Measurements from ENCODE around the gene TMEM132D.
A peak's percentile ranks its signal among the peaks of the same experiment; 100 is the strongest.

Gene TMEM132D

DNA sequence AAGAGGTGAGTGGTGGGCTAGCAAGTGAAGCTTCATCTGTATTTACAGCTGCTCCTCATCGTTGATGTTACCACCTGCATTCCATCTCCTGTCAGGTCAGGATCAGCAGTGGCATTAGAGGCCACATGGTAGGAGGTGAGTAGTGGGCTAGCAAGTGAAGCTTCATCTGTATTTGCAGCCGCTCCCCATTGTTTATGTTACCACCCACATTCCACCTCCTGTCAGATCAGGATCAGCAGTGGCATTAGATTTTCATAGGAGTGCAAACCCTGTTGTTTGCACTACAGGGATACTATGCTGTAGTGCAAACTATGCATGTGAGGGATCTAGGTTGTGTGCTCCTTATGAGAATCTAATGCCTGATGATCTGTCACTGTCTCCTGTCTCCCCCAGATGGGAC, 531.5 kb downstream of the TMEM132D start:
- Histone ChIP-seq H3K27ac (ENCODE audit: low read depth in 2 of 2, low read length in 2 of 2) (peak overlapping the region in 1 of 2 donors; percentile 46), H3K27me3 (ENCODE audit: control insufficient read depth in 2 of 2, insufficient read depth in 2 of 2, low read length in 2 of 2) (no peaks in the 10 kb centered on the region), H3K36me3 (ENCODE audit: control insufficient read depth in 2 of 2, insufficient read depth in 2 of 2, low read length in 2 of 2) (no peaks in the 10 kb centered on the region), H3K9me3 (ENCODE audit: control insufficient read depth in 2 of 2, low read length in 2 of 2) (peaks cover 2 to 4% of the 10 kb centered on the region in 2 donors), H3K4me3 (ENCODE audit: low read length in 2 of 2) (no peak overlapping the region), H3K4me1 (ENCODE audit: control insufficient read depth in 2 of 2, insufficient read depth in 2 of 2, low read length in 2 of 2) (peaks cover 0 to 7% of the 10 kb centered on the region in 2 donors), H3K9ac (ENCODE audit: low read depth in 1 of 2, low read length in 2 of 2) (no peak overlapping the region)

- no peak overlapping the region for H3K9ac ChIP-seq (ENCODE audit: low read depth in 1 of 2, low read length in 2 of 2)
- no peaks in the 10 kb centered on the region for H3K36me3 ChIP-seq (ENCODE audit: control insufficient read depth in 2 of 2, insufficient read depth in 2 of 2, low read length in 2 of 2)
- H3K9me3 ChIP-seq (ENCODE audit: control insufficient read depth in 2 of 2, low read length in 2 of 2) = peaks cover 2 to 4% of the 10 kb centered on the region in 2 donors
- H3K27me3 ChIP-seq (ENCODE audit: control insufficient read depth in 2 of 2, insufficient read depth in 2 of 2, low read length in 2 of 2) = no peaks in the 10 kb centered on the region
- no peak overlapping the region for H3K4me3 ChIP-seq (ENCODE audit: low read length in 2 of 2)
- no peak overlapping the region for H3K27ac ChIP-seq (ENCODE audit: low read depth in 2 of 2, low read length in 2 of 2)
- peaks cover 0 to 7% of the 10 kb centered on the region in 2 donors for H3K4me1 ChIP-seq (ENCODE audit: control insufficient read depth in 2 of 2, insufficient read depth in 2 of 2, low read length in 2 of 2)
These were observed 532.6 kb downstream of the TMEM132D start for GRCh38 chr12:129371268-129371667.

DNA sequence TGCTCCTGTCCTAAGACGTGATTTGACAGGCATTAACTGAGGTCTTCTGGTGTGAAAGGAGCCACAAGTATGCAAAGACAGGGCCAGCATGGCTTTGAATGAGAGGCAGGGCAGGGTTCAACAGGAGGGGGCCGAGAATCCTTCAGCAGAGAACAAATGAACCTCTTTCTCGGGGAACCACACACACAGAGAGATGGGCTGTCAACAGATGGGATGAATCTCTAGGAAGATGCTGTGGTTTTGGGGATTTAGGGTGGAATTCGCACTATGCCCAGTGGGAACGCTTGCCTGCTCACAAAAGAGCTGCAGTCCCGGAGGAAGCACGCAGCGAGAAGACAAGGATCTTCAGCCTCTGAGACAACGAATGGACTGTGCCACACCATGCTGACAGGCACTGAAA, 537.2 kb downstream of the TMEM132D start:
- no peaks in the 10 kb centered on the region for H3K36me3 ChIP-seq (ENCODE audit: control insufficient read depth in 2 of 2, insufficient read depth in 2 of 2, low read length in 2 of 2)
- no peaks in the 10 kb centered on the region for H3K27me3 ChIP-seq (ENCODE audit: control insufficient read depth in 2 of 2, insufficient read depth in 2 of 2, low read length in 2 of 2)

DNA sequence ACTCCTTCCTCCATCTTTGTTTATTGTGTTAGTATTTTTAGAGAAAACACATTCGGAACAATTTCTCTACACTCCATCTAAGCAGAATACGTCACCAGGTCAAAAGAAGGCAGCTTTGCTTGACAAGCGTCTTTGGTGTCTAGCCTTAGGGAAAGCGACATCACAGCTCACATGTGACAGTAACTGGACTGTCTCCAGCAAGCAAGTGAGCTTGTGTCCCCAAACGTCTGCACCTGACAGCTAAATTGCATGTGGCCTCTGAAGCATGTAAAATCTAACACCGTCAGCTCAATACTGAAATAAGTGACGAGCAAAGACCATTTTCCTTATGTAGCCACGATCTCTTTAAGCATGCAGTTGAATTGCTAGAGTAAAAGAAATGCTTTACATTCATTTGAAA, 540.8 kb downstream of the TMEM132D start:
- H3K9ac ChIP-seq (ENCODE audit: low read depth in 1 of 2, low read length in 2 of 2) = no peak overlapping the region
- H3K27me3 ChIP-seq (ENCODE audit: control insufficient read depth in 2 of 2, insufficient read depth in 2 of 2, low read length in 2 of 2) = no peaks in the 10 kb centered on the region
- no peaks in the 10 kb centered on the region for H3K4me1 ChIP-seq (ENCODE audit: control insufficient read depth in 2 of 2, insufficient read depth in 2 of 2, low read length in 2 of 2)
- H3K4me3 ChIP-seq (ENCODE audit: low read length in 2 of 2) = no peak overlapping the region
- no peak overlapping the region for H3K27ac ChIP-seq (ENCODE audit: low read depth in 2 of 2, low read length in 2 of 2)
- H3K9me3 ChIP-seq (ENCODE audit: control insufficient read depth in 2 of 2, low read length in 2 of 2) = peaks cover 0 to 2% of the 10 kb centered on the region in 2 donors
- H3K36me3 ChIP-seq (ENCODE audit: control insufficient read depth in 2 of 2, insufficient read depth in 2 of 2, low read length in 2 of 2) = no peaks in the 10 kb centered on the region

More for the DNA sequence above, 537.2 kb downstream of the TMEM132D start:
- Histone ChIP-seq H3K4me1 (ENCODE audit: control insufficient read depth in 2 of 2, insufficient read depth in 2 of 2, low read length in 2 of 2) (no peaks in the 10 kb centered on the region), H3K4me3 (ENCODE audit: low read length in 2 of 2) (no peak overlapping the region), H3K27ac (ENCODE audit: low read depth in 2 of 2, low read length in 2 of 2) (no peak overlapping the region), H3K9me3 (ENCODE audit: control insufficient read depth in 2 of 2, low read length in 2 of 2) (peaks cover 2 to 4% of the 10 kb centered on the region in 2 donors), H3K9ac (ENCODE audit: low read depth in 1 of 2, low read length in 2 of 2) (no peak overlapping the region)

DNA sequence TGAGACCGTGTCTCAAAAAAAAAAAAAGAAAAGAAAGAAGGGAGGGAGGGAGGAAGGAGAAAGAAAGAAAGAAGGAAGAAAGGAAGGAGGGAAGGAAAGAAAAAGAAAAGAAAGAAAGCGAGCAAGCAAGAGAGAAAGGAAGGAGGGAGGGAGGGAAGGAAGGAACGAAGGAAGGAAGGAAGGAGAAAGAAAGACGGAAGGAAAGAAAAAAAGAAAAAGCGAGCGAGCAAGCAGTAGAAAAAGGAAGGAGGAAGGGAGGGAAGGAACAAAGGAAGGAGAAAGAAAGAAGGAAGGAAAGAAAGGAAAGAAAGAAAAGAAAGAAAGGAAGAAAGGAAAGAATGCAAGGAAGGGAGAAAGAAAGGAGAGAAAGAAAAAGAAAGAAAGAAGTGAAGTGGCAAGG, 546.6 kb downstream of the TMEM132D start:
- no peaks in the 10 kb centered on the region for H3K27me3 ChIP-seq (ENCODE audit: control insufficient read depth in 2 of 2, insufficient read depth in 2 of 2, low read length in 2 of 2)
- H3K36me3 ChIP-seq (ENCODE audit: control insufficient read depth in 2 of 2, insufficient read depth in 2 of 2, low read length in 2 of 2) = no peaks in the 10 kb centered on the region
- H3K9me3 ChIP-seq (ENCODE audit: control insufficient read depth in 2 of 2, low read length in 2 of 2) = peaks cover 0 to 5% of the 10 kb centered on the region in 2 donors
- H3K9ac ChIP-seq (ENCODE audit: low read depth in 1 of 2, low read length in 2 of 2) = no peak overlapping the region
- no peak overlapping the region for H3K4me3 ChIP-seq (ENCODE audit: low read length in 2 of 2)
- no peaks in the 10 kb centered on the region for H3K4me1 ChIP-seq (ENCODE audit: control insufficient read depth in 2 of 2, insufficient read depth in 2 of 2, low read length in 2 of 2)
- H3K27ac ChIP-seq (ENCODE audit: low read depth in 2 of 2, low read length in 2 of 2) = no peak overlapping the region

DNA sequence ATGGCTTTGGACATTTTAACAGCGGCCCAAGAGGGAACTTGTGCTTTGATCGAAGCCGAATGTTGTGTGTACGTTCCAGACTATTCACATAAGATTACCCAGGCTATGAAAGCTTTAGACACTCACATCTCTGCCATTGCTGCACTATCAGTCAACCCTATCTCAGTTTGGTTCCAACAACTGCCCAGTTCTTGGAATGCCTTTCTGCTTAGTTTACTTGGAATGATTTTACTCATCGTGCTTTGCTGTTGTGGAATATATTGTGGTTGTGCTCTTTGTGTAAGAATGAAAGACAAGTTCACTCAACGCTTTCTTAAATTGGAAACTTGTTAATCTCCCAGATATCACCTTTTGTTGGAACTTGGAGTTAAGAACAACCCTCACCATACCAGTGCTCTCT, 552.3 kb downstream of the TMEM132D start:
- H3K4me3 ChIP-seq (ENCODE audit: low read length in 2 of 2) = no peak overlapping the region
- no peak overlapping the region for H3K9ac ChIP-seq (ENCODE audit: low read depth in 1 of 2, low read length in 2 of 2)
- no peaks in the 10 kb centered on the region for H3K4me1 ChIP-seq (ENCODE audit: control insufficient read depth in 2 of 2, insufficient read depth in 2 of 2, low read length in 2 of 2)
- no peaks in the 10 kb centered on the region for H3K27me3 ChIP-seq (ENCODE audit: control insufficient read depth in 2 of 2, insufficient read depth in 2 of 2, low read length in 2 of 2)
- no peaks in the 10 kb centered on the region for H3K36me3 ChIP-seq (ENCODE audit: control insufficient read depth in 2 of 2, insufficient read depth in 2 of 2, low read length in 2 of 2)
- H3K27ac ChIP-seq (ENCODE audit: low read depth in 2 of 2, low read length in 2 of 2) = no peak overlapping the region
- peaks cover 0 to 7% of the 10 kb centered on the region in 2 donors for H3K9me3 ChIP-seq (ENCODE audit: control insufficient read depth in 2 of 2, low read length in 2 of 2)

GRCh38 chr12:129339336-129339735, 564.5 kb downstream of the TMEM132D start:
- Histone ChIP-seq H3K27me3 (ENCODE audit: control insufficient read depth in 2 of 2, insufficient read depth in 2 of 2, low read length in 2 of 2) (no peaks in the 10 kb centered on the region), H3K36me3 (ENCODE audit: control insufficient read depth in 2 of 2, insufficient read depth in 2 of 2, low read length in 2 of 2) (no peaks in the 10 kb centered on the region), H3K4me3 (ENCODE audit: low read length in 2 of 2) (no peak overlapping the region), H3K4me1 (ENCODE audit: control insufficient read depth in 2 of 2, insufficient read depth in 2 of 2, low read length in 2 of 2) (no peaks in the 10 kb centered on the region), H3K9me3 (ENCODE audit: control insufficient read depth in 2 of 2, low read length in 2 of 2) (no peaks in the 10 kb centered on the region), H3K27ac (ENCODE audit: low read depth in 2 of 2, low read length in 2 of 2) (no peak overlapping the region), H3K9ac (ENCODE audit: low read depth in 1 of 2, low read length in 2 of 2) (no peak overlapping the region)

- H3K27me3 ChIP-seq (ENCODE audit: control insufficient read depth in 2 of 2, insufficient read depth in 2 of 2, low read length in 2 of 2) = no peaks in the 10 kb centered on the region
- no peak overlapping the region for H3K9ac ChIP-seq (ENCODE audit: low read depth in 1 of 2, low read length in 2 of 2)
- peaks cover 0 to 2% of the 10 kb centered on the region in 2 donors for H3K9me3 ChIP-seq (ENCODE audit: control insufficient read depth in 2 of 2, low read length in 2 of 2)
- no peak overlapping the region for H3K4me3 ChIP-seq (ENCODE audit: low read length in 2 of 2)
- H3K4me1 ChIP-seq (ENCODE audit: control insufficient read depth in 2 of 2, insufficient read depth in 2 of 2, low read length in 2 of 2) = no peaks in the 10 kb centered on the region
- H3K36me3 ChIP-seq (ENCODE audit: control insufficient read depth in 2 of 2, insufficient read depth in 2 of 2, low read length in 2 of 2) = no peaks in the 10 kb centered on the region
- H3K27ac ChIP-seq (ENCODE audit: low read depth in 2 of 2, low read length in 2 of 2) = no peak overlapping the region
These were observed 566.4 kb downstream of the TMEM132D start for GRCh38 chr12:129337413-129337812.

GRCh38 chr12:129335773-129336172, 568.1 kb downstream of the TMEM132D start:
- Histone ChIP-seq H3K36me3 (ENCODE audit: control insufficient read depth in 2 of 2, insufficient read depth in 2 of 2, low read length in 2 of 2) (no peaks in the 10 kb centered on the region), H3K9me3 (ENCODE audit: control insufficient read depth in 2 of 2, low read length in 2 of 2) (peaks cover 0 to 2% of the 10 kb centered on the region in 2 donors), H3K27me3 (ENCODE audit: control insufficient read depth in 2 of 2, insufficient read depth in 2 of 2, low read length in 2 of 2) (no peaks in the 10 kb centered on the region), H3K4me3 (ENCODE audit: low read length in 2 of 2) (no peak overlapping the region), H3K4me1 (ENCODE audit: control insufficient read depth in 2 of 2, insufficient read depth in 2 of 2, low read length in 2 of 2) (no peaks in the 10 kb centered on the region), H3K9ac (ENCODE audit: low read depth in 1 of 2, low read length in 2 of 2) (no peak overlapping the region), H3K27ac (ENCODE audit: low read depth in 2 of 2, low read length in 2 of 2) (no peak overlapping the region)

- Histone ChIP-seq H3K9me3 (ENCODE audit: control insufficient read depth in 2 of 2, low read length in 2 of 2) (peaks cover 0 to 2% of the 10 kb centered on the region in 2 donors), H3K4me1 (ENCODE audit: control insufficient read depth in 2 of 2, insufficient read depth in 2 of 2, low read length in 2 of 2) (no peaks in the 10 kb centered on the region), H3K27me3 (ENCODE audit: control insufficient read depth in 2 of 2, insufficient read depth in 2 of 2, low read length in 2 of 2) (no peaks in the 10 kb centered on the region), H3K36me3 (ENCODE audit: control insufficient read depth in 2 of 2, insufficient read depth in 2 of 2, low read length in 2 of 2) (no peaks in the 10 kb centered on the region), H3K9ac (ENCODE audit: low read depth in 1 of 2, low read length in 2 of 2) (no peak overlapping the region), H3K4me3 (ENCODE audit: low read length in 2 of 2) (no peak overlapping the region), H3K27ac (ENCODE audit: low read depth in 2 of 2, low read length in 2 of 2) (no peak overlapping the region)
These were observed 571.5 kb downstream of the TMEM132D start for GRCh38 chr12:129332286-129332685.
